Mucosa of gallbladder (tissue), 1 donor: ENCODE data around the gene ZBTB32. TPM values are rescaled to one million over a fixed set of nuclear protein-coding genes. Genes with fewer than 3 reads are reported as not detected.
"Not testable (repeated sequence)": the region's sequence is repeated elsewhere in the genome, so short reads cannot be mapped to it uniquely, and the experiment has no call there.

Experiments used
- DNase-seq: peaks from one replicate; pipeline ENCODE4 v3.0.0-alpha.2; 2020; ENCODE audit warnings: low spot score
- total RNA-seq: library from RNA; stranded (reverse); gene quantifications from one replicate; pipeline ENCODE4 v1.2.1, GENCODE V29; 2021
- donor health status: DM: no; HTN: no; CAD: no.

The ZBTB32 gene
- total RNA-seq, 1 donor from 2014 or later = 0.43 TPM

DNA sequence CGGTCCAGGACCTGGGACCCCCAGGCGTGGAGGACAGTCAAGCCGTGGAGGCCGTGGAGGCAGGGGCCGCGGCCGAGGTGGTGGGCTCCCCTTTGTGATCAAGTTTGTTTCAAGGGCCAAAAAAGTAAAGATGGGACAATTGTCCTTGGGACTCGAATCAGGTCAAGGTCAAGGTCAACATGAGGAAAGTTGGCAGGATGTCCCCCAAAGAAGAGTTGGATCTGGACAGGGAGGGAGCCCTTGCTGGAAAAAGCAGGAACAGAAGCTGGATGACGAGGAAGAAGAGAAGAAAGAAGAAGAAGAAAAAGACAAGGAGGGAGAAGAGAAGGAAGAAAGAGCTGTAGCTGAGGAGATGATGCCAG lies 15.8 kb downstream of the ZBTB32 start:
- no peak for DNase-seq

DNA sequence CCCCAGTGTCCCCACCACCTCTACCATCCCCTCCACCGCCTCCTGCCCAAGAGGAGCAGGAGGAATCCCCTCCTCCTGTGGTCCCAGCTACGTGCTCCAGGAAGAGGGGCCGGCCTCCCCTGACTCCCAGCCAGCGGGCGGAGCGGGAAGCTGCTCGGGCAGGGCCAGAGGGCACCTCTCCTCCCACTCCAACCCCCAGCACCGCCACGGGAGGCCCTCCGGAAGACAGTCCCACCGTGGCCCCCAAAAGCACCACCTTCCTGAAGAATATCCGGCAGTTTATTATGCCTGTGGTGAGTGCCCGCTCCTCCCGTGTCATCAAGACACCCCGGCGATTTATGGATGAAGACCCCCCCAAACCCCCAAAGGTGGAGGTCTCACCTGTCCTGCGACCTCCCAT lies 16.3 kb downstream of the ZBTB32 start:
- DNase-seq = no peak

DNA sequence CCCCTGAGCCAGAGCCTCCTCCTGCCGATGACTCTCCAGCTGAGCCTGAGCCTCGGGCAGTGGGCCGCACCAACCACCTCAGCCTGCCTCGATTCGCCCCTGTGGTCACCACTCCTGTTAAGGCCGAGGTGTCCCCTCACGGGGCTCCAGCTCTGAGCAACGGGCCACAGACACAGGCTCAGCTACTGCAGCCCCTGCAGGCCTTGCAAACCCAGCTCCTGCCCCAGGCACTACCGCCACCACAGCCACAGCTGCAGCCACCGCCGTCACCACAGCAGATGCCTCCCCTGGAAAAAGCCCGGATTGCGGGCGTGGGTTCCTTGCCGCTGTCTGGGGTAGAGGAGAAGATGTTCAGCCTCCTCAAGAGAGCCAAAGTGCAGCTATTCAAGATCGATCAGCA lies 17.0 kb downstream of the ZBTB32 start:
- no peak for DNase-seq

DNA sequence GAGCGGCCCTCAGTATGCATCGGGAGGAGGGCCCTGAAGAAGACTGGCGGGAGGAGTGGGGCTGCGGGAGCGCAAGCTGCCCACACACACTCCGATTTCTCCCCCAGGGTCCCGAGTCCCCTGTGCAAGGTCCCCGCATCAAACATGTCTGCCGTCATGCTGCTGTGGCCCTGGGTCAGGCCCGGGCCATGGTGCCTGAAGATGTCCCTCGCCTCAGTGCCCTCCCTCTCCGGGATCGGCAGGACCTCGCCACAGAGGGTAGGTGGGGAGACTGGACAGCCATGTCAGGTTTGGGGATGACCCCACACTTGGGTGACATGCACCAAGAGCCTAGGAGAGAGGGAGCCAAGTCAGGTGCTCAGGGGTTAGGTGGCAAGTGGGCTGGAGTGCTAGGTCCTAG lies 18.1 kb downstream of the ZBTB32 start:
- no peak for DNase-seq

DNA sequence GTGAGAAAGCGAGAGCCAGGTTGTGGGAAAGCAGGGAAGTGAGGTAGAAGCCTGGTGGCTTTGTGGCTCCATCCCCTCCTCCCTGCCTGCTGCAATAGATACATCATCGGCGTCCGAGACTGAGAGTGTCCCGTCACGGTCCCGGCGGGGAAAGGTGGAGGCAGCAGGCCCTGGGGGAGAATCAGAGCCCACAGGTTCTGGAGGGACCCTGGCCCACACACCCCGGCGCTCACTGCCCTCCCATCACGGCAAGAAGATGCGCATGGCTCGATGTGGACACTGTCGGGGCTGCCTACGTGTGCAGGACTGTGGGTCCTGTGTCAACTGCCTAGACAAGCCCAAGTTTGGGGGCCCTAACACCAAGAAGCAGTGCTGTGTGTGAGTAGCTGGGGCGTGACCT lies 18.5 kb downstream of the ZBTB32 start:
- no peak for DNase-seq

DNA sequence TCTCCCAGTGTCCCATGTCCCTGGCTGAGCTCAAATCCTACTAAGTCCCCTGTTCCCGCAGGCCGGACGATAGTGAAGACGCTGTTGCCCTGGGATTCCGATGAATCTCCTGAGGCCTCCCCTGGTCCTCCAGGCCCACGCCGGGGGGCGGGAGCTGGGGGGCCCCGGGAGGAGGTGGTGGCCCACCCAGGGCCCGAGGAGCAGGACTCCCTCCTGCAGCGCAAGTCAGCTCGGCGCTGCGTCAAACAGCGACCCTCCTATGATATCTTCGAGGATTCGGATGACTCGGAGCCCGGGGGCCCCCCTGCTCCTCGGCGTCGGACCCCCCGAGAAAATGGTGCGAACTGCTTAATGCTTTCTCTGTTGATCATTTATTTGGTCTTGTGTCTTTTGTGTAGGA lies 19.3 kb downstream of the ZBTB32 start:
- DNase-seq = no peak

DNA sequence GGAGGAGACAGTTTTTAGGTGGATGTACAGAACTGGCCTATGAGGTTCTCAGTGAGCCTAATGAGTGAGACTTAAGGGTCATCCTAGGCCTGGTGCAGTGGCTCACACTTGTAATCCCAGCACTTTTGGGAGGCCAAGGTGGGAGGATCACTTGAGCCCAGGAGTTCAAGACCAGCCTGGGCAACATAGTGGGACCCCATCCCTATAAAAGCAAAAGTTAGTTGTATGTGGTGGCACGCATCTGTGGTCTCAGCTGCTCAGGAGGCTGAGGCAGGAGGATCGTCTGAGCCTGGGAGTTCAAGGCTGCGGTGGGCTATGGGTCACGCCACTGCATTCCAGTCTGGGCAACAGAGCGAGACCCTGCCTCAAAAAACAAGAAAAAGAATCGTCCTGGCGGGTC lies 19.8 kb downstream of the ZBTB32 start:
- DNase-seq = not testable (repeated sequence)

DNA sequence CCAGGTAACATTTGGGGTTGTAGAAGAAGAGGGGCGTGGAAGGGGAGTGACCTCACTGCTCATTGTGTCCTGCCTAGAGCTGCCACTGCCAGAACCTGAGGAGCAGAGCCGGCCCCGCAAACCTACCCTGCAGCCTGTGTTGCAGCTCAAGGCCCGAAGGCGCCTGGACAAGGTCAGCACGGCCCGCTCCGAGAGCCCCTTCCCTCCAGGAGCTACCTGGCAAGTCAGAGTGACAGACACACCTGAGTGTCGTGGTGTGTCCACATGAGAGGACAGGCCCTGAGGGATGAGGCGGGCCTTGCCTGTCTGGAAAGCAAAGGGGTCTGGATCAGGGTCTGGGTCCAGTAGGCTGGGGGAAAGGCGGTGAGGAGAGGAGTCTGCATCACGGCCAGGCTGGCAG lies 20.2 kb downstream of the ZBTB32 start:
- DNase-seq = no peak

DNA sequence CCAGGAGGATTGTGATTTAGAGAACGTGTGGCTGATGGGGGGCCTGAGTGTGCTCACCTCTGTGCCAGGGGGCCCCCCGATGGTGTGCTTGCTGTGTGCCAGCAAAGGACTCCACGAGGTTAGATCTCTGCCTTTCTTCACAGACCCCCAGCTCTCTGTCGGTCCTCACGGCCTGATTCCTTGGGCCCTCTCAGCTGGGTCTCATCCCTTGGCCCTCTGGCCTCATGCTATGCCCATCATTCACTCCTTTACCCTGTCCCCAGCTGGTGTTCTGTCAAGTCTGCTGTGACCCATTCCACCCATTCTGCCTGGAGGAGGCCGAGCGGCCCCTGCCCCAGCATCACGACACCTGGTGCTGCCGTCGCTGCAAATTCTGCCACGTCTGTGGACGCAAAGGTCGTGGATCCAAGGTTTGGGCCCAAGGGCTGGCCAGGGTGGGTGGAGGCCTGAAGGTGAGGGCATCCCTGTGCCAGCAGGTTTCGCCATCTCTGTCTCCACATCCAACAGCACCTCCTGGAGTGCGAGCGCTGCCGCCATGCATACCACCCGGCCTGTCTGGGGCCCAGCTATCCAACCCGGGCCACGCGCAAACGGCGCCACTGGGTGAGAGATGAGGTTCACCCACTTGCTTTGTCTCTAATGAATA lies 21.0 kb downstream of the ZBTB32 start:
- DNase-seq = no peak

DNA sequence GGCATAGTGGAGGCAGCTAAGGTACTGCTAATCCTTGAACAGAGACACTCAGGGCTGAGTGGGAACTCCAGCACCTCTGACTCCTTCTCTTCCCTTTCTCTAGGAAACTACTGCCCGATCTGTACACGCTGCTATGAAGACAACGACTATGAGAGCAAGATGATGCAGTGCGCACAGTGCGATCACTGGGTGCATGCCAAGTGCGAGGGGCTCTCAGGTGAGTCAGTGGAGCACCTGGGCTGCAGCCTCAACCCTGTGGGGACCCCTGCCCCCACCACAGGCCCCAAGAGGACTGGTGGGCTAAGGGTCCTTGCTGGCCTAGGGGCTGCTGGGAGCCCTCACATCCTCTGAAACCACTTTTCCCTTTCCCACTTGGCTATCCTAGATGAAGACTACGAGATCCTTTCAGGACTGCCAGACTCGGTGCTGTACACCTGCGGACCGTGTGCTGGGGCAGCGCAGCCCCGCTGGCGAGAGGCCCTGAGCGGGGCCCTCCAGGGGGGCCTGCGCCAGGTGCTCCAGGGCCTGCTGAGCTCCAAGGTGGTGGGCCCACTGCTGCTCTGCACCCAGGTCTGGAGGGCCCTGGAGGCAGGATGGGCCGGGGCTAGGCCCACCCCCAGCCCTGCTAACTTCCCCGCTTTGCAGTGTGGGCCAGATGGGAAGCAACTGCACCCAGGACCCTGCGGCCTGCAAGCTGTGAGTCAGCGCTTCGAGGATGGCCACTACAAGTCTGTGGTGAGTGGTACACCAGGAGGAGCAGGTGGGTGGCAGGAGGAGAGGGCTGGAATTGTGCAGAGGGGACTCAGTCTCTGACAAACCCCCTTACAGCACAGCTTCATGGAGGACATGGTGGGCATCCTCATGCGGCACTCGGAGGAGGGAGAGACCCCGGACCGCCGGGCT lies 22.9 kb downstream of the ZBTB32 start:
- no peak for DNase-seq

DNA sequence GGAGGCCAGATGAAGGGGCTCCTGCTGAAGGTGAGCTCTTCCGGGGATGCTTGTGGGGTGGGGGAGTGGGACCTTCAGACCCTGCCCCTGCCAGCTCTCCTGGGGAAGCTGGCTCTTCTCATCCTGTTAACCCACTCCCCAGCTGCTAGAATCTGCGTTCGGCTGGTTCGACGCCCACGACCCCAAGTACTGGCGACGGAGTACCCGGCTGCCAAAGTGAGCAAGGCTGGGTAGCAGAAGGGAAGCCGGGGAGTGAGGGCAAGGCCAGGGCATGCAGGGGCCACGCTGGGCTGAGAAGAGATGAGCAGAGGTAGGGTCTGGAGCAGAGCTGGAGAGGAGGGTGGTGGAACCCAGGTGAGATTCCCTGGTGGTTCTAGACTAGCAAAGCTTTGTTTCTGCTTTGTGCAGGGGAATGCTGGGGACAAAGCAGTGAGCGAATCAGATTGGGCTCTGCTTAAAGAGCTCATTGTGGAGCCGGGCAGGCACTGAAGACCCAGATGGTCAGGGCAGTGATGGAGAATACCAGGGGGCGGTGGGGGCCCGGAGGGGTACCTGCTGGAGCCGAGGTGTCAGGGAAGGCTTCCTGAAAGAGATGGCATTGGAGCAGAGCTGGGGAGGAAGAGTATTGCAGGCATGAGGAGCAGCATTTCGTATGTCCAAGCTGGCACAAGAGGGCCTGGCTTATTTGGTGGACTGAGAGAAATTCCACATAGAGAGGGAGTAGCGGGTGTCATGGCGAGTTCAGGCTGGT lies 23.8 kb downstream of the ZBTB32 start:
- DNase-seq = no peak

DNA sequence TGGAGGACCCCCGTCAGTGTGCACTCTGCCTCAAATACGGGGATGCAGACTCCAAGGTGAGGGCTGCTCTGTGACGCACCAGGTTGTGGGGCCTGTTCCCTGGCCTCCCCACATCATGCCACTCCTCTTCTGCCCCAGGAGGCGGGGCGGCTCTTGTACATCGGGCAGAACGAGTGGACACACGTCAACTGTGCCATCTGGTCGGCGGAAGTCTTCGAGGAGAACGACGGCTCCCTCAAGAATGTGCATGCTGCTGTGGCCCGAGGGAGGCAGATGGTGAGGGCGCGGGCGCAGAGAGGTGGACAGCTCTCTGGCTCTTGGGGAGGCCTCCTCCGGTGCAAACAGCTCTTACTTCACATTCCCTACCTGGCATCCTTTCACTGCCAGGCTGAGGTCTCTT lies 24.7 kb downstream of the ZBTB32 start:
- DNase-seq = no peak

DNA sequence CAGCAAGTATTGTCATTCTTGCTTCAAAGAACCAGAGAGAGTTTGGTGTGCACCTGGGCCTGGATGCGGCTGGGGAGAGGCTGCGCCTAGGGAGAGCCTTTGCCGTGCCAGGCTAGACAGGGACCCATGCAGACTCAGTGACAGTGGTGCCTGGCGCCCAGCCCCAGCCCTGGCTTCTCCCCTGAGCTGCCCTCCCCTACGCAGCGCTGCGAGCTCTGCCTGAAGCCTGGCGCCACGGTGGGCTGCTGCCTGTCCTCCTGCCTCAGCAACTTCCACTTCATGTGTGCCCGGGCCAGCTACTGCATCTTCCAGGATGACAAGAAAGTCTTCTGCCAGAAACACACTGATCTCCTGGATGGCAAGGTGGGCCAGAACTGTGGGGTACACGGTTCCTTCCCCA lies 25.4 kb downstream of the ZBTB32 start:
- DNase-seq = no peak

DNA sequence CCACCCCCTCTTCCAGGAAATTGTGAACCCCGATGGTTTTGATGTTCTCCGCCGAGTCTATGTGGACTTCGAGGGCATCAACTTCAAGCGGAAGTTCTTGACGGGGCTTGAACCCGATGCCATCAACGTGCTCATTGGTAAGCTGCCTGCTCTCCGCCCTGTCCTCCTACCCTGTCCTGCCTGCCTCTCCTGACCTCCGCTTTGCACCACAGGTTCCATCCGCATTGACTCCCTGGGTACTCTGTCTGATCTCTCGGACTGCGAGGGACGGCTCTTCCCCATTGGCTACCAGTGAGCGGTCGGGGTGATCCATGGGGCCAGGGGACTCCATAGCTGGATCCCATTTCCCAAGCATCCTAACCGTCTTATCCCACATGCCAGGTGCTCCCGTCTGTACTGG lies 26.0 kb downstream of the ZBTB32 start:
- DNase-seq = no peak

DNA sequence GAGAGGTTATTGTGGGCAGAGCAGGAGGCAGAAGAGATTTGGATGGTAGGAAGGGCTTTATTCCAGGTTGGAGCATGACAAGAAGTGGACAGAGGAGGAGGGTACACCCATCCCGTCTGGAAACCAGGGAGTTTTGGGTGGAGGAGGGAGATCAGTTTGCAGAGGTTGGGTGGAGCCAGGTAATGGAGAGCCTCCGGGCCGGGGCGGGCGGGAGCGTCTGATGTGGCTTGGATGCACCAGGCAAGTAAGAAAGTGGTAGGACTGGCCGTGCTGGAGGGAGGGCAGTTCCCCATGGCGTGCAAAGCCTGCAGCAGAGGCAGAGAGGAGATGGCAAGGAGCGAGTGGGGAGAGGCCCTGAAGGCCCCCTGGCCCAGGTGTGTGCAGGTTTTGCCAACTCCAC lies 27.0 kb downstream of the ZBTB32 start:
- no peak for DNase-seq

DNA sequence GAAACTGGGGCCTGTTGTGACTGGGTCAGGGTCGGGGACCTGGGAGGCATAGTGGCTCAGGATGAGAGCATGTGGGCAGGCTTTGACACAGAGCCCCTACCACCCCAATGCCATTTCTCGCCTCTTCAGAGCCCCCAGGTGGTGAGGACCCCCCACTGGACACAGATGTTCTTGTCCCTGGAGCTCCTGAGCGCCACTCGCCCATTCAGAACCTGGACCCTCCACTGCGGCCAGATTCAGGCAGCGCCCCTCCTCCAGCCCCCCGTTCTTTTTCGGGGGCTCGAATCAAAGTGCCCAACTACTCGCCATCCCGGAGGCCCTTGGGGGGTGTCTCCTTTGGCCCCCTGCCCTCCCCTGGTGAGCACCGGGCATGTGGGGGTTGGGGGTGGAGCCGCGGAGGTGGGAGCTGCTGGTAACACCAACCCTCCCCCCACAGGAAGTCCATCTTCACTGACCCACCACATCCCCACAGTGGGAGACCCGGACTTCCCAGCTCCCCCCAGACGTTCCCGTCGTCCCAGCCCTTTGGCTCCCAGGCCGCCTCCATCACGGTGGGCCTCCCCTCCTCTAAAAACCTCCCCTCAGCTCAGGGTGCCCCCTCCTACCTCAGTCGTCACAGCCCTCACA lies 27.5 kb downstream of the ZBTB32 start:
- no peak for DNase-seq

DNA sequence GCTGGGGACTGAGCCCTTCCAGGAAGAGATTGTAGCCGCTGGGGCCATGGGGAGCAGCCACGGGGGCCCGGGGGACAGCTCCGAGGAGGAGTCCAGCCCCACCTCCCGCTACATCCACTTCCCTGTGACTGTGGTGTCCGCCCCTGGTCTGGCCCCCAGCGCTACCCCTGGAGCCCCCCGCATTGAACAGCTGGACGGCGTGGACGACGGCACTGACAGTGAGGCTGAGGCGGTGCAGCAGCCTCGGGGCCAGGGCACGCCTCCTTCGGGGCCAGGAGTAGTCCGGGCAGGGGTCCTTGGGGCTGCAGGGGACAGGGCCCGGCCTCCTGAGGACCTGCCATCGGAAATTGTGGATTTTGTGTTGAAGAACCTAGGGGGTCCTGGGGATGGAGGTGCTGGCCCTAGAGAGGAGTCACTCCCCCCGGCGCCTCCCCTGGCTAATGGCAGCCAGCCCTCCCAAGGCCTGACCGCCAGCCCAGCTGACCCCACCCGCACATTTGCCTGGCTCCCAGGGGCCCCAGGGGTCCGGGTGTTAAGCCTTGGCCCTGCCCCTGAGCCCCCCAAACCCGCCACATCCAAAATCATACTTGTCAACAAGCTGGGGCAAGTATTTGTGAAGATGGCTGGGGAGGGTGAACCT lies 28.3 kb downstream of the ZBTB32 start:
- no peak for DNase-seq

DNA sequence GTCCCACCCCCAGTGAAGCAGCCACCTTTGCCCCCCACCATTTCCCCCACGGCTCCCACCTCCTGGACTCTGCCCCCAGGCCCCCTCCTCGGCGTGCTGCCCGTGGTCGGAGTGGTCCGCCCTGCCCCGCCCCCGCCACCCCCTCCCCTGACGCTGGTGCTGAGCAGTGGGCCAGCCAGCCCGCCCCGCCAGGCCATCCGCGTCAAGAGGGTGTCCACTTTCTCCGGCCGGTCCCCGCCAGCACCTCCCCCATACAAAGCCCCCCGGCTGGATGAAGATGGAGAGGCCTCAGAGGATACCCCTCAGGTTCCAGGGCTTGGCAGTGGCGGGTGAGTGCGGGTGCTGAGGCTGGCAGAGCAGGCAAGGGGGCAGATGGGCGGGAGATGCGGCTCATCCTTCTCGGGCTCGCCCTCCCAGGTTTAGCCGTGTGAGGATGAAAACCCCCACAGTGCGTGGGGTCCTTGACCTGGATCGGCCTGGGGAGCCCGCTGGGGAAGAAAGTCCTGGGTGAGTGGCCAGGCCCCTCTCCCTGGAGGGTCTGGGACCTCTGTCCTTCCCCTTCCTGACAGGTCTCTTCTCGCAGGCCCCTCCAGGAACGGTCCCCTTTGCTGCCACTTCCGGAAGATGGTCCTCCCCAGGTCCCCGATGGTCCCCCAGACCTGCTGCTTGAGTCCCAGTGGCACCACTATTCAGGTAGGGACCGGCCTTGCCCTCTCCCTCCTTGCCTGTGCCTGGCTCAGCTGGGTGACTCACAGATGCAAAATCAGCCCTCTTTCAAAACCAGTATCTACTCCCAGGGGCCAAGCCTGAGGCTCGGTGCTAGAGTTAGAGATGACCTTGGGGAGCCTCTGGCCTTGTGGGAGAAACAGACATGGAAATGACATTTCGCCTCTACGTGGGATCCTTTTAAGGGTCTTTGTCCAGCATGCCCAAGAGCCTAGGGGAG lies 29.1 kb downstream of the ZBTB32 start:
- DNase-seq = no peak

DNA sequence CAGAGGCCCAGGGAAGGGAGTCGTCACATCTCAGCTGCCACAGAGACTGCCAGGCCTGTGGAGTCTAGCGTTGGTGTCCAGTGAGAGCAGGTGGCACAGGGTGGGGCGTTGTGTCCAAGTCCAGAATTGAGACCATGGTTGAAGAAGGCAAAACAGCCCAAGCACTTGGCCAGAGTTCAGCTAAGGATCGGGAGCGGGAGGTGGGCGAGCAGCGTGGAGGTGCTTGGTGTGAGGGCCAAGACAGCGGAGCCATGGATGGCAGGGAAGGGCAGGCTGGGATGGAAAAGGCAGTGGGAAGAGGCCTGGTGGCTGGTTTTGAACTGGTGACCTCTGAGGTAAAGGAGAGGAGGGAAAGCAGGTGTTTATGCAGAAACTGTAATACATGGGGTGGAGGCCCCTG lies 29.9 kb downstream of the ZBTB32 start:
- DNase-seq = no peak

DNA sequence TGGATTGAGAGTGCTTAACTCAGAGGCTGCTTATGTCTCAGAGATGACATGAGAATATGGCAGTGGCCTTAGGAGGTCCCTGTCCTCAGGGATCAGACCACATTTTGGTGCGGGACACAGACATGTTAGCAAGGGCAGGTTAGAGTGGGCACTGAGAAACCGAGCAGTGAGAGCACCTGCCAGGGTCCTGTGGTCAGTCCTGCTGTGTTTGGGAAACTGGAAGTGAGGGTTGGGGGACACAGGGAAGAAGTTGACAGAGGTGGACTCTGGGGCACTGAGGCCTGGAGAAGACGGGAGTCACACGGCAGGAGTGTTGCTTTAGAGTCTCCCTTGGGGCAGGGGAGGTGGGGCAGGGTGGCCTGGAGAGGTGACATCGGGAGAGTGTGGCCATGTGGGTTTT lies 30.5 kb downstream of the ZBTB32 start:
- no peak for DNase-seq
